ENCODE results near the gene PPP3R1. TPM values are rescaled to one million over a fixed set of nuclear protein-coding genes. Genes with fewer than 3 reads are reported as not detected.

Gene PPP3R1
- polyA plus RNA-seq, 1 experiment = 5.2 TPM

- H3K4me3 ChIP-seq (ENCODE audit: low read depth, low read length) = no peak overlapping the region
- POLR2A ChIA-PET = interaction anchor here (0.7 to 0.9 kb wide), 2 partner anchors 16 to 84 kb away, joined by 3 to 5 read pairs; partner anchors contain the start of gene PPP3R1
- CTCF ChIA-PET = interaction anchor here (0.9 to 1.4 kb wide), 3 partner anchors 8 to 114 kb away, joined by 3 to 6 read pairs (median 3); no protein-coding TSS in a partner anchor
- no peak for DNase-seq (ENCODE audit: low read depth)
- H3K36me3 ChIP-seq (ENCODE audit: control insufficient read depth, insufficient read depth, low read length) = no peaks in the 10 kb centered on the region
- H3K27me3 ChIP-seq (ENCODE audit: control insufficient read depth, insufficient read depth, low read length) = no peaks in the 10 kb centered on the region
- TF ChIP-seq, protein P1, sequence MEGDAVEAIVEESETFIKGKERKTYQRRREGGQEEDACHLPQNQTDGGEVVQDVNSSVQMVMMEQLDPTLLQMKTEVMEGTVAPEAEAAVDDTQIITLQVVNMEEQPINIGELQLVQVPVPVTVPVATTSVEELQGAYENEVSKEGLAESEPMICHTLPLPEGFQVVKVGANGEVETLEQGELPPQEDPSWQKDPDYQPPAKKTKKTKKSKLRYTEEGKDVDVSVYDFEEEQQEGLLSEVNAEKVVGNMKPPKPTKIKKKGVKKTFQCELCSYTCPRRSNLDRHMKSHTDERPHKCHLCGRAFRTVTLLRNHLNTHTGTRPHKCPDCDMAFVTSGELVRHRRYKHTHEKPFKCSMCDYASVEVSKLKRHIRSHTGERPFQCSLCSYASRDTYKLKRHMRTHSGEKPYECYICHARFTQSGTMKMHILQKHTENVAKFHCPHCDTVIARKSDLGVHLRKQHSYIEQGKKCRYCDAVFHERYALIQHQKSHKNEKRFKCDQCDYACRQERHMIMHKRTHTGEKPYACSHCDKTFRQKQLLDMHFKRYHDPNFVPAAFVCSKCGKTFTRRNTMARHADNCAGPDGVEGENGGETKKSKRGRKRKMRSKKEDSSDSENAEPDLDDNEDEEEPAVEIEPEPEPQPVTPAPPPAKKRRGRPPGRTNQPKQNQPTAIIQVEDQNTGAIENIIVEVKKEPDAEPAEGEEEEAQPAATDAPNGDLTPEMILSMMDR (IDR thresholded peaks at IDR 0.05; ENCODE audit: insufficient read depth, low read depth, low read length) = no peak
Measured at GRCh38 chr2:68236103-68236734, 16.1 kb downstream of the PPP3R1 start.

DNA sequence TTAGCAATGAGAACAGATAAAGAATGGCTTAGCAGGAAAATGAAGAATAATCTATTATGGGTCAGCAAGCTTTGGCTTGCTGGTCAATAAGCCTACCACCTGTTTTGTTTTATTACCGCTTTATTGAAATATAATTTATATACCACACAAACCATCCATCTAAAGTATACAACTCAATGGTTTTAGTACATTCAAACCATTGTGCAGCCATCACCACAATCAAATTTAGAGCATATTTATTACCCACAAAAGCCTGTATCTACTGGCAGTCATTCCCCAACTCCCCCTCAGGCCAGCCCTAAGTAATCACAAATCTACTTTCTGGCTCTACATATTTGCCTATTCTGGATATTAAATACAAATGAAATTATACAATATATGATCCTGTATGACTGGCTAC lies 17.2 kb downstream of the PPP3R1 start:
- CTCF ChIA-PET = interaction anchor here (1.5 kb wide), 1 partner anchor 39 kb away, joined by 6 read pairs; no protein-coding TSS in a partner anchor
- no peaks in the 10 kb centered on the region for H3K36me3 ChIP-seq (ENCODE audit: control insufficient read depth, insufficient read depth, low read length)
- POLR2A ChIA-PET = no interaction called here

DNA sequence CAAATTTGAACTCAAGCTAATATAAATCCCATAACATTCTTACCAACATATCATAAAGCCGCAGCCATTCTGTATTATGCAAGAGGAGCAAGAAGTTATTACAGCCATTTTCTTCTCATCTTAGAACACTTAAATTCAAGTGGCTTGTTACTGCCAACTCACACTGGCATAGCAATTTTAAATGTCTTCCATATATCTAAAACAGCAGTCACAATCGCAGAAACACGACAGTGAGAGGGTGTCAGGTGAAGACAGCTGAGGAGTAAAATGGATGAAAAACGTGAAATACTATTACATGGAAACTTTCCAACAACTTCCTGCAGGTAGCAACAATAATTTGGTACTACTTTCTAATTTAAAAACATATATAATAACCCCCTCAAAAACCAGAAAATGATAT lies 17.9 kb downstream of the PPP3R1 start:
- ChIA-PET CTCF (interaction anchor here (0.7 to 1.5 kb wide), 3 partner anchors 10 to 38 kb away, joined by 3 to 6 read pairs (median 3); no protein-coding TSS in a partner anchor), POLR2A (no interaction called here)
- TF ChIP-seq, protein P1 (IDR thresholded peaks at IDR 0.05; ENCODE audit: insufficient read depth, low read depth, low read length) = no peak
- no peak for DNase-seq (ENCODE audit: low read depth)
- H3K36me3 ChIP-seq (ENCODE audit: control insufficient read depth, insufficient read depth, low read length) = no peaks in the 10 kb centered on the region
- H3K27me3 ChIP-seq (ENCODE audit: control insufficient read depth, insufficient read depth, low read length) = no peaks in the 10 kb centered on the region
- no peak overlapping the region for H3K4me3 ChIP-seq (ENCODE audit: low read depth, low read length)

More for the DNA sequence above, 17.2 kb downstream of the PPP3R1 start:
- no peak overlapping the region for H3K4me3 ChIP-seq (ENCODE audit: low read depth, low read length)
- TF ChIP-seq, protein P1 (IDR thresholded peaks at IDR 0.05; ENCODE audit: insufficient read depth, low read depth, low read length) = no peak
- no peak for DNase-seq (ENCODE audit: low read depth)
- no peaks in the 10 kb centered on the region for H3K27me3 ChIP-seq (ENCODE audit: control insufficient read depth, insufficient read depth, low read length)

- H3K4me3 ChIP-seq (ENCODE audit: low read depth, low read length) = no peak overlapping the region
- CTCF ChIA-PET = interaction anchor here (0.9 to 1.2 kb wide), 2 partner anchors 13 to 55 kb away, joined by 3 to 5 read pairs; no protein-coding TSS in a partner anchor
Measured at GRCh38 chr2:68231061-68231372, 21.3 kb downstream of the PPP3R1 start.

More at GRCh38 chr2:68231061-68231372, 21.3 kb downstream of the PPP3R1 start:
- POLR2A ChIA-PET = no interaction called here
- Histone ChIP-seq H3K36me3 (ENCODE audit: control insufficient read depth, insufficient read depth, low read length) (no peaks in the 10 kb centered on the region), H3K27me3 (ENCODE audit: control insufficient read depth, insufficient read depth, low read length) (no peaks in the 10 kb centered on the region)
- TF ChIP-seq, protein P1 (IDR thresholded peaks at IDR 0.05; ENCODE audit: insufficient read depth, low read depth, low read length) = no peak
- no peak for DNase-seq (ENCODE audit: low read depth)

Data from BJ (cell line).